GM12865 (cell line): ENCODE data around the gene ACP6.
A peak's percentile ranks its signal among the peaks of the same experiment; 100 is the strongest.

ENCODE experiments used
- DNase-seq: peaks from one replicate; pipeline ENCODE4 v3.0.0; 2010; ENCODE audit warnings: low read depth
- H3K4me3 ChIP-seq: 2 replicates; pipeline ENCODE4 v1.5.1; 2011; ENCODE audit warnings: mild to moderate bottlenecking, low read depth, low read length, control low read depth
- TF ChIP-seq, protein P1 (sequence below): IDR thresholded peaks from 2 replicates; pipeline ENCODE4 v1.5.1; 2011; ENCODE audit warnings: low read length, control low read depth, low read depth, inconsistent platforms; ENCODE audit not compliant: insufficient read depth; ENCODE audit errors: missing control alignments

The ACP6 gene

DNA sequence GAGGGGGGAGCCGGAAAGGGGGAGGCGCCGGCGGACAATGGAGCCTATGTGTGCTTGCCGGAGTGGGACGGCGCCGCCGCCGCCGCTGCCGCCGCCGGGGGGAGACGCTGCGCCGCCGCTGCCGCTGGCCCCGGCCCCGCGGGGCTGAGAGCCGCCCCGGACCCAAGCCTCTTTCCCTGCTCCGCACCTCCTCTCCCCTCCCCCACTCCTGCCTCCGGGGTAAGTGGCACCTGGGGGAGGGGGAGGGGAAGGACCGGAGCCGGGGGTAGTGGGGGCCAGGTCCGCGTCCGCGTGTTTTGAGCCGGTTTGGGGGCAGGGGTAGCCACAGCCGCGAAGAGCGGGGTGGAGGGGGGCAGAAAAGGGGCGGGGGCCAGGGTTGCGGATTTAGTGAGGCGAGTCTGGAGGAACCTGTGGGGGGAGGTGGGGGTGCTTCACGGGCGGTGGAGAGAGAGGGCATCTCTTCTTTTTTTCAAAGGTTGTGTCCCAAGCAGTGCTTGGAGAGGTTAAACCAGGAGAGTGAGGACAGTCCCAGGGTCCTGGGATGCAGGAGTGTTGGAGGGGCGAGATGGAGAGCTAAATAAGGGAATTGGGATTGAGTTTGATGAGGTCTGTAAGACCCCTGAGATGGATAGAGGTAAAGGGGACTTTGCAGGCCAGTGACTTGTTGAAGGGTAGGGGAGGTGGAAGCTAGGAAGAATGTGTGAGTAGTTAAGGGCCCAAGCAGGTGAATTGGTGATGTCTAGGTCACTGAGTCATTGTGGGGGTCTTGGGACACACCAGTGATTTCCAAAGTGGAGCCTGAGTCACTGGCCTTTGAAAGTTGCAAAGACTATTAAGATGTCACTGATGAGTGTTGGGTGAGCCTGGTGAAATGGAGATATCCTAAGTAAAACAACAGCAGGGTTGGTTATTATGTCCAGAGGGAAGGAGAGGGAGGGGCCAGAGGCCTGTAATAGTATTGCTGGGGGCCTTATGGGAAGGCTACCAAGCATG, 69.9 kb downstream of the ACP6 start:
- DNase-seq = peak; percentile 11
- TF ChIP-seq, protein P1, sequence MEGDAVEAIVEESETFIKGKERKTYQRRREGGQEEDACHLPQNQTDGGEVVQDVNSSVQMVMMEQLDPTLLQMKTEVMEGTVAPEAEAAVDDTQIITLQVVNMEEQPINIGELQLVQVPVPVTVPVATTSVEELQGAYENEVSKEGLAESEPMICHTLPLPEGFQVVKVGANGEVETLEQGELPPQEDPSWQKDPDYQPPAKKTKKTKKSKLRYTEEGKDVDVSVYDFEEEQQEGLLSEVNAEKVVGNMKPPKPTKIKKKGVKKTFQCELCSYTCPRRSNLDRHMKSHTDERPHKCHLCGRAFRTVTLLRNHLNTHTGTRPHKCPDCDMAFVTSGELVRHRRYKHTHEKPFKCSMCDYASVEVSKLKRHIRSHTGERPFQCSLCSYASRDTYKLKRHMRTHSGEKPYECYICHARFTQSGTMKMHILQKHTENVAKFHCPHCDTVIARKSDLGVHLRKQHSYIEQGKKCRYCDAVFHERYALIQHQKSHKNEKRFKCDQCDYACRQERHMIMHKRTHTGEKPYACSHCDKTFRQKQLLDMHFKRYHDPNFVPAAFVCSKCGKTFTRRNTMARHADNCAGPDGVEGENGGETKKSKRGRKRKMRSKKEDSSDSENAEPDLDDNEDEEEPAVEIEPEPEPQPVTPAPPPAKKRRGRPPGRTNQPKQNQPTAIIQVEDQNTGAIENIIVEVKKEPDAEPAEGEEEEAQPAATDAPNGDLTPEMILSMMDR = no peak
- peak overlapping the region; percentile 75 for H3K4me3 ChIP-seq

DNA sequence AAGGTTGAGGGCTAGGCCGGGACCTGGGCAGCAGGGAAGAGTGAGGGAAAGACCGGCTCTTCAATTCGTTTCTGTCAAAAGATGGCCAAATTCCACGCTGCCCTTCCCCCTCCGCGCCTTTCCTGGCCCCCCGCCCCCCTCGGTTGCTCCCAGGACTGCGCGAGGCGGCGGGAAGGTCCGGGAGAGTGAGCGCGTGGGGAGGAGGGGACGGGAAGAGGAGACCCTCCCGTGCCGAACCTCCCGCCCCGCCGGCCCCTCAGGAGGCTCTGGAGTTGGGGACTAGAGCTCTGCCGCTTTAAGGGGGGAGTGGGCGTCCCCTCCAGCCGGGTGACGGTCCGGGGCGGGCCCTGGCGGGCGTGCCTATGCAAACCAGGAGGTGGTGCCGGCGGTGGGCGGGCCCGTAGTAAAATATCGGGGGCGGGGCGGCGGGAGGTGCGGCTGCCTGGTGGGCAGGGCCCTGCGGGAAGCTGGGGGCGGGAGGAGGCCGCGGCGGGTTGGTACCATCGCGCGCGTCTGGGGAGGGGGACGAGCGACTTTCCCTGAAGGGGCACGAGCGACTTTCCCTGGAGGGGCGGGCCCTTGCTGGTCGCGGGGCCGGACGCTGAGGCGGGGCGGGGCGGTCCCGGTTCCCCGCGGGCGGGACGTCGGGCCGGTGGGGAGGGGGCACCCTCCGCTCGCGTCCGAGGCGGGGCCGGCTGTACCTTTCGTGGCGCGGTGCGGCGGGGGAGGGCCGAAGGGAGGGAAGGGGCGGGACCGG, 70.8 kb downstream of the ACP6 start:
- peak; percentile 96 for DNase-seq
- TF ChIP-seq, protein P1 = no peak
- peak overlapping the region; percentile 65 for H3K4me3 ChIP-seq

DNA sequence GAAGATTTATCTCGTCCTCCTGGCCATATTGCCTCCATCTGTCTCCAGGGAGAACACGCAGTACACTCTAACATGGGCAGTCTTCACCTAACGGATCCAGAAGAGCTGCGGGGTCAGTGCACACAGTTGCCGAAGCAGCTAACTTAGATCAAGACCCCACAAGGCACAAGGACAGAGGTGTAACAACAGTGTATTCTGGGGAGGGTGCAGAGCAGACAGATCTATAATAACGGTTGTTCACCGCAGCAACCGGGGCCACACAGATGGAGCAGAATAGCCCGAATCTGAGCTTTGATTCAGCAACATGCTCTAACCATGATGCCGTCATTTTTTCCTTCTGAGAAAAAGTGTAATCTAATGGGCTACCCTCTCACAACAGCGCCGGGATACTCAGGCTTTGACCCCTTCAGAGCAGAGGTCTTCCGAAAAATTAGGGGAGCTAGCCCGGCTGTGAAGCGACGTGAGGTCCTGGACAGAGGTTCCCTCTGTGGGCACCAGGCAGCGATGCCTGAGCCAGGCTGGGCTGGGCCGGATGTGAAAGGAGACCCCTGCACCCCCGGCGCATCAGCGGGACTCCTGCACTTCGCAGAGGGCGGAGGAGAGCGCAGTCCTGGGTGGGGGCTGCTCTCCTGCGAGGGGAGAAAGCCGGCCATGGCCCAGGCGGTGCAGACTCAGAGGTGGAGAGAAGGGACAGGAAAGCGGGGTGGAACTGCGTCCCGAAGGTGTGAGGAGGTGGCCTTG, 71.5 kb downstream of the ACP6 start:
- H3K4me3 ChIP-seq = peak overlapping the region; percentile 65
- TF ChIP-seq, protein P1 = no peak
- DNase-seq = peak; percentile 24

GRCh38 chr1:147597010-147597409, 73.3 kb downstream of the ACP6 start:
- H3K4me3 ChIP-seq = no peak overlapping the region
- TF ChIP-seq, protein P1 = no peak
- no peak for DNase-seq
